ENCODE measurements around the gene PPHLN1.

The PPHLN1 gene

DNA sequence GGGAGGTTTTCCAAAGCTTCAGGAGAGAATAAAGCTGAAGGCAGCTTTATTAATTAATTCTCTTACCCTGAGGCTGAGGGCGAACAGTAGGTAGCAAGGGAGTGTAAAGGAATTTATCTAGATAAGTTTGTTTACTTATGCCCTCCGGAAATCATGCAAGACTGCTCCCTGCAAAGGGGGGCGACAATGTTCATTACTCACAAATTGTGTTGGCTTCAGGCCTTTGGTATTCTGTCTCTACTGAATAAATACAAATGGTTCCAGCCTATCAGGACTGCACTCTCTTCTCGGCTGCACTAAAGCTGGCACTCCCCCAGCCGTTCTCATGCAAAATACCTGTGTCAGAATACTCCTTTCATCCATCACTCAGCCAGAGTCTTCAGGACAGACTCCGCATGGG, 120.8 kb downstream of the PPHLN1 start:
- no peak for DNase-seq

DNA sequence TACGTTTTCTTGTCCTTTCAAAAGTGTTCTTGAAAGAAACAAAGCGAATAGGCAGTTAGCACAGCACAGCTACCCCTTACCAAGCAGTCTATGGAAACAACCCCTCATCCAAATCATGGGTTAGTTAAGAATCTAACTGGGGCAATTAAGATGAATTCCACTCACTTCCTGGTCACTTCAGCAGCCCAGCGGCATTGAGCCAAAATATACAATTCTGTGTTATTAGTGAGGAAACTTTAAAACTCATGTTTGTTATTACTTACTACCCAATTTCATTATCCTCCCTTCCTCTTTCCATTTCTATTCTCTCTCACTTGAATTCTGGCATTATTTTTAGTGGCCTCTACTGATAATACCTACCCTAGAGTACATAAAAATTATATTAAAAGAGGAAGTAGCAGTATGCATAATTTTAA, 121.4 kb downstream of the PPHLN1 start:
- no peak for DNase-seq

DNA sequence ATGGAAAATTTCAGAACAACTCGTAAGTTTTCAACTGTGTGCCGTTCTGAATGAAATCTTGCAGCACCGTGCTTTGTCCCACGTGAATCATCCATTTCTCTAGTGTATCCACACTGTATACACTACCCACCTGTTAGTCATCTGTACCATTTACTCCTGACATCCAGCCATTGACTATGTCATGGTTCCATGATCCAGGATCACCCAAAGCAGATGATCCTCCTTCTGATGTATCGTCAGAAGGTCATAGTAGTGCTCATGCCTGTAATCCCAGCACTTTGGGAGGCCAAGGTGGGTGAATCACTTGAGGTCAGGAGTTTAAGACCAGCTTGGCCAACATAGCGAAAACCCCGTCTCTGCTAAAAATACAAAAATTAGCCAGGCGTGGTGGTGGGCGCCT, 122.9 kb downstream of the PPHLN1 start:
- DNase-seq, result no peak

DNA sequence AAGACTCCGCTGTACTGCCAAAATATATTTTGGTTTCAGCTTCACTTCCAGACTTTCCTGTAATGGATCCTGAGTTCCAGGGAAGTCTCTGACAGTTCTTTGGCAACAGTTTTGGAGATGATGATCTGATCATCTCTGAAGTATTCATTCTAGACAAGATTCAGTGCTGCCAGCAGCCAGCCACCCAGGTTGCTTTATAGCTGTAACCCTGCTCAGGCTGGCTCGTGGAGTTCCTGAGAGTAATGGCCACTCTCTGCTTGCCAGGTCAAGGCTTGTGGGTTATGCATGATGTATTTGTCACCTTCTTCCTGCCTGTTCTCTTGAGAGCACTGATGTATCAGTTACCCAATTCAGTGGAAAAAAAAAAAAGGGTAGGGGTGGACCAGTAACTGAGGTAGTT, 124.3 kb downstream of the PPHLN1 start:
- no peak for DNase-seq

DNA sequence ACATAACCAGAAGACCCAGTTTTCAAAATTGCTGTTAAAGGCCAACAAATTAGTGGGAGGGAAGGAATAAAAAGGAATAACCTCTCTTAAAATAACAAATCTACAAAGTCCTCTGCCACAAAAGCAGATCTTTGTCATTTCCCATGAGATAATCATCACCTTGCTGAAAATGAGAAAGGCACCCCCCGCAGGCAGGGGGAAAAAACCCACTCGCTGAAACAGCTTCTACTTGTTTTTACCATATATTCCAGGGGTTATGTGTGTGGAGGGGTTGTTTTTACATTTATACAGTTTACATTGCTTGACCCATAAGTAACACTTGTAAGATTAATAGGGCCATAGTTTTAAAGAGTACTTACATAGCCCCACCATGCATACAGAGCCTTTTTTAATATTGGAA, 132.6 kb downstream of the PPHLN1 start:
- DNase-seq, result no peak

DNA sequence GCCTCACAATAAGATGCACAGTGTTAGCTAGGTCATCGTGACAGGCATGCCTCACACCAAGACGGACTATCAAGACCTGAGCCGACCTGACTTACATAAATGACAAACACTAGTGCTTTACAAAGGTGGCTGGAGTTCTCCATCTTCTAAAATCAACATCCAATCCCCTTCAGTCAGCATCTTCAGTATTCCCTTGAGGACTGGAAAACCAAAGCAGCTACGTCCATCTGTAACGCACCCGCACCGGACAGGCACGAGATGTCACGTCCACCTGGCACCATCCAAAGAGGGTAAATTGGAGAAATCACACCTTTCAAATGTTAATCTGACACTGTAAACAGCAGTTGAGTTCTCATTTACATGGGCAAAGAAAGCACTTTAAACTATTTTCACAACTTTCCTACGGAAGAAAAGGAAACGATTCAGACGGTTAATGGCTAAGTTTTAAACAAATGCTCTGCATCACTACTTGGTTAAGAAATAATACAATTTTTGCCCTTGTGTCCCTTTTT, 133.4 kb downstream of the PPHLN1 start:
- DNase-seq, result no peak

DNA sequence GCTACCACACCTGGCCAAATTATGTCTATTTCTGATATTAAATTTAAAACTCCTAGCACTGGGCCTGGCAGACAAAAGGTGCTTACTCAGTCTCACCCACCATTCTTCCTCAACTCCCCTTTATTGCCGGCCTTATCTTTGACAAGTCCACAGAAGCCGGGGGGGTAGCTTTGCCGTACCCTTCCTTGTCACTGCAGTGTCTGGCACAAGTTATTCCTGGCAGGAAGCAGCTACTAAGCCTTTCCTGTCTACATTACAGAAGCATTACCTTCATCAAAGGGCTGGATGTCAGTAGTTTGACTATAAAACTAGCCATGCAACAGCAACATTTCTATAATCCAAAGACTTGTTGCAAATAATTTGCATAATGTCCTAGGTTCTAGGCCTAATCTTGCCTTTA, 136.5 kb downstream of the PPHLN1 start:
- DNase-seq, result no peak

DNA sequence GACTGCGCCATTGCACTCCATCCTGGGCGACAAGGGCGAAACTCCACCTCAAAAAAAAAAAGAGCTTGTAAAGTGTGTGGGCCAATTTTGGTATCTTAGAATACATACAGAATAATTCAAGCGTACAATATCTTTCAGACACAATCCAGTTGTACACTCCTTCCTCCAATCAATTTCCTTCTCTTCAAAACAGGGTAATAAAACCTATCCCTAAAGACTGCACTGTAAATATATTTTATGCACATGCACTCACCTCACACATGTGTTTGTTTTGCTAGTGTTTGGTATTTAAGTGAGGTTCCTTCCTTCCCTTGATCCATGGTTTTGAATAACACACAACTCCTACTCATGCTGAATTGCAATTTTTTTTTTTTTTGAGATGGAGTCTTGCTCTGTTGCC, 137.7 kb downstream of the PPHLN1 start:
- no peak for DNase-seq

DNA sequence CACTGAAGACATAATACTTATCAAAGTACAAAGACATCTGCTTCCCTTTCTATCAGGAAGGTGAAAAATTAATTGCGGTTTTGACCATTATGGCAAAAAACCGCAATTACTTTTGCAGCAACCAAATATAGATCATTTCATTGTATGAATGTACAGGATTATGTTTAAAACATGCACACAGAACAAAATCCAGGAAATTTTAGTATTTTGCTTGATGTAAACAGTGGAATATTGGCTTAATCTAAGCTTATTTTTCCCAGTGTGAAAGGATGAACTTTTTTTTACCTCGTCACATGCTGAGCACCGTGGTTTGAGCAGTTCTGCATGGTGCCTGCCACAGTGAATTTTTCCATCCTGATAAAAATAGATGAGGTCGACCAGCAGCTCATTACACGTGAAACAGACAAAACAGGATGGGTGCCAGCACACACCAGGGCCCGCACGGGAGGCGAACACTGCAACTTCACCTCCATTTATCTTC, 142.4 kb downstream of the PPHLN1 start:
- no peak for DNase-seq

DNA sequence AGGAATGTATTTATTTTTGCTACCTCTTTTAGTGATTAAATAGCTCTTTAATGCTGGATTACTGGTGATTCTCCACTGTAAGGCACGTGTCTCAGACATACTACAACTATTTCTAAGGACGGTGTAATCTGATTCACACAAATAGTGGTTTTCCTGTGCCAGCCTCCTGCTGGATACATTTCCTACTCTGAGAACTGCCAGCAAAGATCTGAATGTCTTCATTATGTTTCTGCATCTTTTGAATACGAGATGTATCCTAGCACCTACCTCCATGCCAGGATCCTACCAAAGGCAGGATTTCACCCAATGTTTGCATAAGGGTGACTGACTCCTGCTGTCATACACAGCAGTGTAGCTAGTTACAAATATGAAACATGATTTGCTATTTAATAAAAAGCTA, 143.0 kb downstream of the PPHLN1 start:
- no peak for DNase-seq

DNA sequence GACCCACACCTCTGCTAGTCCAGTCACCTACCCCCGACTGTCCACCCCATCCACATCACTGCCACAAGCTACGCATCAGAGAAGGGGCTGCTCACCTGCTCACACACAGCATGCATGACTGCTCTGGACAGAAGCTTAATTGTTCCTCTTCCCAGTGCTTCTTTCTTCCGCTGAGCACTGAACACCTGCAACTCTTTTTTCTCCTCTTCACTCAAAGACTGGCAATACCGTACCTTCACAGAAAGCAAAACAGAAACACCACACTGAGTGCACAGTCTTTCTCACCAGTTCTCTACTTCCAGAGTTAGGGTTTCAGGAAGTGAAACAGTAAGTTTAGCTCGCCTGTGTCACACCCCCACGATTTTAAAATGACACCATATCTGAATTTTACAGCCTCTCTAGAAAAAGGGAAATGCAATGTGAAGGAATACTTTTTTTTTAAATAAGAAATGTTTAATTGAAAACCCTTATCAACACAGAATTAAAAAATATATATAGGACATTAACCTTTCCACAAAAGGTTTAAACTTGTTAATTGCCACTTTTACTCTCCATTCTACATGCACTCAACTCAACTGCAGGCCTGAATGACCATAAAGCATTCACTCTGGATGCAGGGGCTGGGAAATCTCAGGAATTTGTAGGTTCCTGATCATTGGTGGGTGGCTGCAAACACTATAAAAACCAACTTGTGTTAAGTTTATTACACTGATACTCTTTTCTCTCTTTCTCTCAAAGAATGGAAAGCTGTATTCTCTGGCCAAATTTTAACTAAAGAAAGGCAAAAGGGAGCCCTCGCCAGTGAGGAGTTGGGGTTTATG, 143.6 kb downstream of the PPHLN1 start:
- DNase-seq, result no peak

DNA sequence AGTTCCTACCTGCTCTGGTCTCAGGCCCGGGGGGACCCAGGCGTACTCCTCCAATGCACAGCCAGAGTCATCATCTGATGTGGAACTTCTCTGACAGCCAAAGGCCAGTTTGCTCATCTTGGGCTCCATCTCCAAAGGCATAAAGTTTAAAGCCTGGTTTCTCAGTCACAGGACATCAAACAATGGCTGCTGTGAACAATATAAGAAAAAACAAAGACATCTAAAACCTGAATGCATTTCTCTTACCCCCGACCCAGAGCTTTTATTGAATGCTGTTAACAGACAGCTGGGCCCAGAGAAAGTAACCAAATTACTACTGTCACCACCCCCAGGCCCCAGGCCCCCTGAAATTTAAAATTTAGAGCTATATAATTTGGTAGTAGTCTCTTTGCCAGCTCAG, 146.4 kb downstream of the PPHLN1 start:
- no peak for DNase-seq

DNA sequence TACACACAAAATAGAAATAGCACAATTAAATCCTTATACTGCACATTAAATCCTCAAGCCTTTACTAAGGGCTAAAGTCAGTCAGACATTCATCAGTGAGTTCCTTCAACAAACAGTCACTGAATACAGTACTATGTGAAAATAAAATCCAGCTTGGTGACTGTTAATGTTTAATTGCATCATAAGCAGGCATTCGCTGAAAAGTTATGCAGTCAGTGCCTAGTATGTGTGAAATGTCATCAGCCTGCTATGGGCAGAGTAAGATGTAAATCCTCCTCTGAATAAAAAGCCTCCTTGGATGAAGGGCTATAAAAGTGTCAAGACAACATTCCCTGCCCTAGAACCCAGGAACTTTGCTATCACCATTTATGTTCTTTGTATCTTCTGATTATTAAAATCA, 147.2 kb downstream of the PPHLN1 start:
- DNase-seq, result no peak

DNA sequence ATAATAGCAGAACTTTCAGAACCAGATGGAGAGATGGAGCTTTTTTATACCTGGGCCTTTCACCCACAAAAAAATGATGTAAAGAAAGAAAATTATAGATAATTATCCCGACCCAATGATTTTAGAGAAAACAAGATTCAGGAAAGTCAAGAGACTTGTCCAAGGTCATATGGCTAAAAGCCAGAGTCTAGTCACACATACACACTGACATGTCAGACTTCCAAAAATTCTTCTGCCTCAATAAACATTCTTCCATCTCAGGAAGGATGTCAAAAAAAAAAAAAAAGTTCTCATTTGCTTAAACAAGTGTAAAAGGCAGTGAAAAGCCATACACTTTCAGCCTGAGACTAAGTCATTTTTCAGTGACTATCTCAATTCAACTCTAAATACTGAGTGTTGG, 147.6 kb downstream of the PPHLN1 start:
- no peak for DNase-seq

DNA sequence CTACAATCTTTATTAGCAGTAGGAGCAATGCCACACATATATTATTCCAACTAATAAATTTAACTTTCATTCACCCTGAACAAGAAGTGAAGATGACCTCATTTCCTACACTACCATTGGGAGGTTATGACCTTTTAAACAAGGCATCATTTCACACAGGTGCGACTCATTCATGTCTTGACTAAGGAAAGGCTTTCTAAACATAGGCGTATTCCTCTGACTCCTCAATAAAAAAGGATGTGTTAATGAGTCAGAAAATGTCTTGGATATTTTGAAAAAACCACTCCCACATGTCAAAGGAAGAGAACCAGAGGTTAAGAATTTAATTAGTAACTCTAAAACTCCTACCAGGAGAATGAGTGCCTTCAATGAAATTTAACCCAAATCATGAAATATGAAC, 148.4 kb downstream of the PPHLN1 start:
- DNase-seq, result no peak

DNA sequence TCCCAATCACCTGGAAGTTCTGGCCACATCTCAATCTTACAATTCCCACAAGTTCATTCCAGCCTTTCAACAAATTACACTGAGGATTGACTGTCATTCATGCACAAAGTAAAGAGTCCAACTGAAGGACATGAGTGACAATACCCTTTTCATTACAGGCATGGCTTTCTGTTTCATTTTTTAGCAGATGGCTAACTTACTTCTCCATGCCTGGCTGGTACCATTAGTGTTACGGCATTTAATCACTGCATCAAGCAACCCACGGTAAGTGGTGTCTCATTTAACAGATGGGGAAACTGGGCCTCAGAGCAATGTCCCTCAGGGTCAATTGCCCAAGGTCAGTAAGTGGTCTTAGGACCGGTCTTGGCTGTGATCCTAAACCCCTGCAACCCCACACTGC, 149.1 kb downstream of the PPHLN1 start:
- no peak for DNase-seq

DNA sequence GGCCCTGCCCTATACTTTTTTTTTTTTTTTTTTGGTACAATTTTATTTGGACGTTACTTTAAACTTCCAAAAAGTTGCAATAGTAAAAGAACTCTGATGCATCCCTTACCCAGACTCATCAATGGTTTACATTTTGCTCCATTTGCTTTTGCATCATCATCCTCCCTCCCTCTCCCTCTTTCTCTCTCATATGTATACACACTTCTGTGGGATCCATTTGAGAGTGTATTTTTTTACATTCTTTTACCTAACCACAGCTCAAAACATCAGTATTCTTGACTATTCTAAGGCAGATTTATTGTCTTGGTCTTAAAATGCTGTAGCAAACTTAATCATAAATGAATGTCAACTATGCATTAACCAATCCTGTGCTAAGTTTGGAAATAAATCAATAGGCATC, 152.0 kb downstream of the PPHLN1 start:
- no peak for DNase-seq

DNA sequence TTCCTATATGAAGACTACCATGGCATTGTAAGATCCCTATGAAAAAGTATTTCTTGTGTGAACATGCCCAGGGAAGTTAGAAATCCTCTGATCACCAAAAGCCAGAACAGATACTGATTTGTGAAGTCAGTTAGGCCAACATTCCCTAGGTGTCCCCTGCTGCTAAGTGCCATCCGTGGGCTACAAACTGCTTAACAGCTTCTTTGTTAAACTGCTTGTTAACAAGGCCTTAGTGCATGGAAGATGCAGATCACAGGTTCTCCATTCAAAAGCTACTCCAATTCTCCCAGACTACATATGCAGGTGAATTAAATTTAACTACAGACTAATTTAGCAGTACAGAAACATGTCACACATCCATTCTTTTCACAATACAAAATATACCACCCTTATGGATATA, 155.4 kb downstream of the PPHLN1 start:
- no peak for DNase-seq

DNA sequence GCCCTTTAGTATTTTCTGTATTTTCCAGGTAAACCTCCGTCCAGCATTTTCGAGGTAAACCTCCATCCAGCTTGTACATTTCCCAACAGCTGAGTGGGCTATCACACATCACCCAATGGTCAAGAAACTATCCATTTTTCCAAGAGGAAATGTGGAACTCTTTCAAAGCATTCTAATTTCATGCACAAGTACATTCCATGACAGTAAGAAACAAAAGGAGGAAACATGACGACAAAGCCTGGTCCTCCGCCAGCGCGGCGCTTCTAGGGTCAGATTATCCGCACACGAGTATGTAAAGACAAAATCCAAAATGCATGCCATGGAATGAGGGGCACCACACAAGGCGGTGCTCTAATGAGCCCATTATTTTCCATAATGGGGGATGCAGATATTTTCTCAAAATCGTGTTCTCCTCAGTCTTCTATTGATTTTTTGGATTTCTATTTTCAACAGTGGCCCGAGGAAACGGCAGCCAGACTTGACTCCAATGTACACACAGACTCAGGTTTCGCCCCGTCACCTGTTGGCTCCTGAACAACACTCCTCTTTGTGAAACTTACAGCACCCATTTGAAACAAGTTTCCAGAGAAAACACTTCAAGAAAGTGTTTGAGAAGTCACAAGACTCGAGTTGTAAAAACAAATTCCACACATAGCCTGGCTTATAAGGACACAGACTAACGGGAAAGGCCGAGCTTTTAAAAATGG, 156.2 kb downstream of the PPHLN1 start:
- no peak for DNase-seq

DNA sequence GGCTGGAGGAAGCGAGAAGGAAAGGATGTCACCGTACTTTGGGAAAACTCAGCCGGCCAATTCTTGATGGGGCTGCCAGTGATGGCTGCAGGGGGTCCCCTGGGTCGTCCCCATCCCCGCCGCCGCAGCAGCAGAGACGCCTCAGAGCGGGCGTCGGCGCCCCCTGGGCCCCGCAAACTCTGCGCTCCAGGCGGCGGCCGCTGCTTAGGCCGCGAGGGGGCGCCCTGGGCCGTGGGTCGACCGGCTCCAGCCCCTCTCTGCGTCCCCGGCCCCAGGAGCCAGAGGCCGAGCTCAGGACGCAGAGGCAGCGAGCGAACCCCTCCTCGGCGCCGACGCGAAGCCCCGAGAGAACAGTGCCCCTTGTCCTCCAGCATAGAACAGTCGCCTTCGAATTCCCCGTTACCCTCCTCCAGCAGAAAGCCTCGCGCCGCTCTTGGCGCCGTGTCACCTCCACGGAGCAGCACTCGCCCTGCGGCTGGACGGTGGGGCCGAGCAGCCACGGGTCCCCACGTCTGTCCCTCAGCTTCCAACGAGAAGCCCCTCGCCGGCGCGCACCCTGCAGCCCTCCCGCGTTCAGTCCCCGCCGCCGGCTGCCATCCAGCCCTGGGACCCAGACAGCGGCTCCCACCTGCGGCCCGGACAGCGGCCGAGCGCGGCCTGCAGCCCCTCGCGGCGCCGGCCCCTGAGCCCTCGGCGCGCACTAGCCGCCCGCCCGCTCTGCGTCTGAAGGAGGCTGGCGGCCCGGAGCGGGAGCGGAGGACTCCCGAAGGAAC, 157.0 kb downstream of the PPHLN1 start:
- DNase-seq, result peak; percentile 19

DNA sequence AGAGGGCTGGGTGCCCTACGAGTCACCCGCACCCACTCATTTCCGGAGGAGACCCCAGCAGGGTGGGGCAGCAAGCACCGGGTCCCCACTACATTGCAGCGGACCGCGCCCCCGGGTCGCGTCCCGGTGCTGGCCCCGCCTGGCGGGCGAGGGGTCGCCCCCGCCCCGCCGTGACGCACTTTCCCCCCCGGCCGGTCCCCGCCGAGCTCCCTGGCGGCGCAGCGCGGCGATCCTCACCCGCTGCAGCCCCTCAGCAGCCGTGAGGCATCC, 157.5 kb downstream of the PPHLN1 start:
- DNase-seq, result no peak

DNA sequence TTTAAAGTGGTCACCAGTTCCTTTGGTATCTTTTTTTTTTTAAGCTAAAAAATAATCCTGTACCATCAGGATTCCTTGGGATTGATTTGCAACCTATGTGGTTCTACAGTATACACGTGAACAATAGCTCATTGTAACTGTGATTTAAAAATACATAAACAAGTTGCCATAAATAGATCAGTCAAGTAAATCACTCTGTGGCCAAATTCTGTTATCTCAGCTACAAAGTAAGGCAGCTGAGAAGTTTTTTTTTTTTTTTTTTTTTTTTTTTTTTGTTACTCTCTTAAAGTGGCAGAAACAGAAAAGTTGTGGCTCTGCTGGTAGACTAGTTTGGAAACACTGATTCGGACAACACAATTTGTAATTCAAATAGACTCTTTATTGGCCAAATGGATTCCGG, 159.0 kb downstream of the PPHLN1 start:
- no peak for DNase-seq

DNA sequence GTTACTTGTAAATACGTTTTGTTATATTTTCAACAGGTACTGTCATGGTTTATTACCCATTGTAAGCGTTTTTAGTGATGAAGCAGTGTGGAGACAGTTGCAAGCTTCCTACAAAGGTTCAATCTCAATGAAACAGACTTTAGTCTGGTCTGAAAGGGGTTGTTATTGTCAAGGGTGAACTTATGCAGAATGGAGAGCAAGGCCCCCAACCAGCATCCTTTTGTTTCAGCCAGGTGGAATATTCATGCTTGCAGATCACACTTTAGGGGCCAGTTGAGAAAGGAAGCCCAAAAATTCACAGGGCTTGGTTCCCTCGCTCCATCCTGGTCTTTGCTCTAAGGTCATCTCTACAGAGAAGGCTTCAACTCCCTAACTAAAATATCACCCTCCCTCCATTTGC, 159.9 kb downstream of the PPHLN1 start:
- no peak for DNase-seq

DNA sequence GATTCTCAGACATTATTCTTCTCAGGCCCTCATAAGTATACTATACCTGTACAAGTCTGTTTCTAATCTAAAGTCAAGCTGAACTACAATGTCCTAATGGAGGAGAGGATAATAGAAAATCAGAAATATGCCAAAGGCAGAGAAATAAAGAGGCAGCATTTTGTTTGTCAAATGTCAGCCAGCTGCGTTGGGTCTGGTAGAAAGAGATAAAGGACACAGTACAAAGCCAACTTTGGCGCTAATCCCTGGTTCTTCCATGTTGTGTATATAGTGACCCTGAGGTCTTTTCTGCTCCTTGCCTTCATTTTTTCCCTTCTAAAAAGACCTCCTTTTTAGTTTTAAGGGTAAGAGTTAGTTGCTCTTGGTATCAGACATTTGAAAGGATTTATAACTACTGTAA, 160.4 kb downstream of the PPHLN1 start:
- DNase-seq, result no peak

Measured in activated T-cell treated with anti-CD3 and anti-CD28 coated beads for 4 hours (primary cell).